A549 (cell line): ENCODE data around the gene ZNF827. TPM values are rescaled to one million over a fixed set of nuclear protein-coding genes. Genes with fewer than 3 reads are reported as not detected.

Experiments used
- ATAC-seq, 2 experiments: fragments of 200-7000 bp in 1 of 2; fragments of >200 bp in 1 of 2; cut with Nextera tagmentation in 1 of 2; cut with Tn5 transposase in 1 of 2; 3 replicates each; pipeline versions ENCODE4 v1.8.0 to v1.9.1; 2018 to 2020; ENCODE audit warnings: mild to moderate bottlenecking in 1 of 2, moderate library complexity in 1 of 2
- CTCF ChIA-PET: fragments of 300-600 bp; sonication (Branson Sonifier 250); formaldehyde crosslinking; extraction: SDS; loops from one replicate; lab custom pipeline; 2021; ENCODE audit warnings: antibody characterized with exemption, inconsistent platforms; lab: Yijun Ruan, JAX
- POLR2A ChIA-PET: fragments of 350-600 bp; formaldehyde crosslinking; extraction: SDS; loops from one replicate; lab custom pipeline; 2021; ENCODE audit warnings: antibody characterized with exemption, inconsistent platforms; lab: Yijun Ruan, JAX
- DNase-seq, 2 experiments: peaks; one replicate each; pipeline versions ENCODE4 v3.0.0 to v3.0.0-alpha.2; 2011 to 2016; ENCODE audit warnings: low read depth in 1 of 2, low spot score in 1 of 2
- FAIRE-seq: peaks from 2 replicates; lab custom pipeline; 2011; peaks lifted over from hg19 to GRCh38; lab: Jason Lieb, UNC
- H3K27ac ChIP-seq, 2 experiments: fragments of >200 bp; sonication (Bioruptor Twin); formaldehyde crosslinking; 3 replicates each; pipeline ENCODE4 v1.5.1; 2016 to 2017
- H3K4me1 ChIP-seq: fragments of >200 bp; sonication (Bioruptor Twin); formaldehyde crosslinking; 3 replicates; pipeline ENCODE4 v1.6.1; 2016
- H3K4me2 ChIP-seq: fragments of >200 bp; sonication (Bioruptor Twin); formaldehyde crosslinking; 3 replicates; pipeline ENCODE4 v1.6.1; 2016
- H3K4me3 ChIP-seq: fragments of >200 bp; sonication (Bioruptor Twin); formaldehyde crosslinking; 3 replicates; pipeline ENCODE4 v1.5.1; 2016
- H3K9me3 ChIP-seq: fragments of >200 bp; sonication (Bioruptor Twin); formaldehyde crosslinking; 3 replicates; pipeline ENCODE4 v1.6.1; 2016
- BHLHE40 ChIP-seq: IDR thresholded peaks from 2 replicates; pipeline ENCODE4 v1.6.1; 2012; ENCODE audit warnings: low read depth, low read length, inconsistent platforms
- CEBPB ChIP-seq, 2 experiments: fragments of >200 bp in 1 of 2; sonication (Bioruptor Twin) in 1 of 2; formaldehyde crosslinking in 1 of 2; IDR thresholded peaks; 2 replicates each; pipeline ENCODE4 v1.6.1; 2012 to 2016
- CTCF ChIP-seq: fragments of >200 bp; sonication (Bioruptor Twin); formaldehyde crosslinking; IDR thresholded peaks from 3 replicates; pipeline ENCODE4 v1.5.1; 2016
- EHF ChIP-seq: fragments of 250-450 bp; sonication (Bioruptor Pico); IDR thresholded peaks from 2 replicates; pipeline ENCODE4 v1.5.0; 2020; ENCODE audit warnings: mild to moderate bottlenecking
- EHMT2 ChIP-seq: fragments of 200-600 bp; sonication (generic); IDR thresholded peaks from 2 replicates; pipeline ENCODE4 v1.6.1; 2016; ENCODE audit warnings: antibody characterized with exemption, low read depth, mild to moderate bottlenecking, moderate library complexity
- FOSB ChIP-seq: fragments of 250-450 bp; sonication (Bioruptor Pico); IDR thresholded peaks from 2 replicates; pipeline ENCODE4 v1.5.0; 2020; ENCODE audit warnings: mild to moderate bottlenecking, moderate library complexity
- GATA3 ChIP-seq: IDR thresholded peaks from 2 replicates; pipeline ENCODE4 v1.6.1; 2012; ENCODE audit warnings: borderline replicate concordance
- HDAC2 ChIP-seq: fragments of 200-600 bp; sonication (generic); IDR thresholded peaks from 2 replicates; pipeline ENCODE4 v1.6.1; 2016
- HOXB5 ChIP-seq: fragments of 250-450 bp; sonication (Bioruptor Pico); IDR thresholded peaks from 2 replicates; pipeline ENCODE4 v1.5.0; 2020; ENCODE audit warnings: mild to moderate bottlenecking, moderate library complexity
- JUN ChIP-seq, 2 experiments: fragments of >200 bp; sonication (Bioruptor Twin); formaldehyde crosslinking; IDR thresholded peaks; 2 replicates in 1 of 2; 3 replicates in 1 of 2; pipeline ENCODE4 v1.6.1; 2016 to 2017
- MAFK ChIP-seq: fragments of 450-650 bp; IDR thresholded peaks from 2 replicates; pipeline ENCODE4 v1.6.1; 2014; ENCODE audit not compliant: partially characterized antibody
- NR3C1 ChIP-seq: fragments of >200 bp; sonication (Bioruptor Twin); formaldehyde crosslinking; IDR thresholded peaks from 3 replicates; pipeline ENCODE4 v1.6.1; 2017
- POLR2AphosphoS2 ChIP-seq: conservative IDR thresholded peaks from 2 replicates; pipeline ENCODE4 v1.6.1; 2012; ENCODE audit warnings: low read length, improper control_type of control experiment, inconsistent platforms
- RAD21 ChIP-seq, 2 experiments: fragments of >200 bp in 1 of 2; sonication (Bioruptor Twin) in 1 of 2; formaldehyde crosslinking in 1 of 2; IDR thresholded peaks in 1 of 2; conservative IDR thresholded peaks in 1 of 2; 2 replicates in 1 of 2; 3 replicates in 1 of 2; pipeline ENCODE4 v1.6.1; 2012 to 2018; ENCODE audit warnings: inconsistent platforms in 1 of 2
- REST ChIP-seq: fragments of 200-600 bp; sonication (generic); IDR thresholded peaks from 2 replicates; pipeline ENCODE4 v1.6.1; 2016; ENCODE audit warnings: antibody characterized with exemption, mild to moderate bottlenecking, moderate library complexity
- RNF2 ChIP-seq: fragments of 200-600 bp; sonication (generic); IDR thresholded peaks from 2 replicates; pipeline ENCODE4 v1.6.1; 2016; ENCODE audit warnings: low read depth, mild to moderate bottlenecking, antibody characterized with exemption, moderate library complexity, borderline replicate concordance
- TFCP2L1 ChIP-seq: fragments of 250-450 bp; sonication (Bioruptor Pico); IDR thresholded peaks from 2 replicates; pipeline ENCODE4 v1.5.0; 2021; ENCODE audit warnings: mild to moderate bottlenecking
- ZC3H11A ChIP-seq: fragments of 450-650 bp; IDR thresholded peaks from 2 replicates; pipeline ENCODE4 v1.6.1; 2014; ENCODE audit warnings: antibody characterized with exemption, mild to moderate bottlenecking
- ZSCAN20 ChIP-seq: fragments of 250-450 bp; sonication (Bioruptor Pico); IDR thresholded peaks from 2 replicates; pipeline ENCODE4 v1.8.0; 2022; ENCODE audit warnings: mild to moderate bottlenecking, moderate library complexity
- WGBS: methylation state at CpG from one replicate; pipeline ENCODE4 v1.1.6; 2017; ENCODE audit errors: missing lambda C conversion rate; 5-methylcytosine and 5-hydroxymethylcytosine counted together
- polyA plus RNA-seq, 4 experiments: library from polyadenylated mRNA; depleted of rRNA in 3 of 4; stranded (reverse); fragments of >200 nt; fragmentation: RNase III in 1 of 4; extraction: RNeasy Plus Mini Kit Qiagen cat#74134 plus additional on column Dnase treatment in 1 of 4; gene quantifications; 2 replicates in 3 of 4; 3 replicates in 1 of 4; pipeline ENCODE4 v1.2.3, GENCODE V29; 2011 to 2017
- TF ChIP-seq, protein P1 (sequence below): IDR thresholded peaks from 2 replicates; pipeline ENCODE4 v1.6.1; 2012; ENCODE audit warnings: low read depth, borderline replicate concordance

The ZNF827 gene
- polyA plus RNA-seq, 2 of the 4 experiments (the other 2 are of a cell fraction): 3.8 to 4.2 TPM

GRCh38 chr4:145860446-145860845 is 78.2 kb downstream of the ZNF827 start:
- H3K4me1 ChIP-seq: no peaks in the 10 kb centered on the region
- H3K4me3 ChIP-seq: no peak overlapping the region
- no peak overlapping the region for H3K27ac ChIP-seq
- 87% methylated on average over 5 of the region's 5 CpGs for WGBS
- H3K9me3 ChIP-seq: no peaks in the 10 kb centered on the region
- no peak for DNase-seq
- POLR2A ChIA-PET: no interaction called here
- no peak for ATAC-seq
- CTCF ChIA-PET: interaction anchor here (1.3 kb wide), 1 partner anchor 19 kb away, joined by 3 read pairs; no protein-coding TSS in a partner anchor
- H3K4me2 ChIP-seq: no peak overlapping the region
- no peak for FAIRE-seq
- TF ChIP-seq BHLHE40 (no peak), RAD21 (conservative IDR thresholded peaks at IDR 0.05 in 1 of 2, IDR thresholded peaks at IDR 0.05 in 1 of 2) (no peak), HOXB5 (no peak), MAFK (no peak), CTCF (no peak), EHMT2 (no peak), JUN (IDR thresholded peaks at IDR 0.05) (no peak), RNF2 (no peak), ZSCAN20 (no peak)

- no peak overlapping the region for H3K4me3 ChIP-seq
- H3K27ac ChIP-seq: no peak overlapping the region
- 79% methylated on average over 3 of the region's 3 CpGs for WGBS
- H3K4me1 ChIP-seq: no peaks in the 10 kb centered on the region
- FAIRE-seq: no peak
- no peak overlapping the region for H3K4me2 ChIP-seq
- ATAC-seq: no peak
- no peak for DNase-seq
- POLR2A ChIA-PET: no interaction called here
- CTCF ChIA-PET: interaction anchor here (1.3 kb wide), 1 partner anchor 19 kb away, joined by 3 read pairs; no protein-coding TSS in a partner anchor
- no peaks in the 10 kb centered on the region for H3K9me3 ChIP-seq
- TF ChIP-seq FOSB (CRISPR knock-in tag) (no peak), NR3C1 (no peak), TFCP2L1 (CRISPR knock-in tag) (no peak), ZC3H11A (no peak), GATA3 (no peak), EHF (CRISPR knock-in tag) (no peak), POLR2AphosphoS2 (no peak), REST (no peak), RAD21 (conservative IDR thresholded peaks at IDR 0.05 in 1 of 2, IDR thresholded peaks at IDR 0.05 in 1 of 2) (no peak), HDAC2 (no peak), CEBPB (IDR thresholded peaks at IDR 0.05) (no peak)
- TF ChIP-seq, protein P1, sequence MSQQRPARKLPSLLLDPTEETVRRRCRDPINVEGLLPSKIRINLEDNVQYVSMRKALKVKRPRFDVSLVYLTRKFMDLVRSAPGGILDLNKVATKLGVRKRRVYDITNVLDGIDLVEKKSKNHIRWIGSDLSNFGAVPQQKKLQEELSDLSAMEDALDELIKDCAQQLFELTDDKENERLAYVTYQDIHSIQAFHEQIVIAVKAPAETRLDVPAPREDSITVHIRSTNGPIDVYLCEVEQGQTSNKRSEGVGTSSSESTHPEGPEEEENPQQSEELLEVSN: no peak
- TF ChIP-seq, all 56 proteins: peak for 0
Observed at GRCh38 chr4:145859926-145860325, 78.7 kb downstream of the ZNF827 start.
